ENCODE measurements around the gene IL17C.

Gene IL17C

DNA sequence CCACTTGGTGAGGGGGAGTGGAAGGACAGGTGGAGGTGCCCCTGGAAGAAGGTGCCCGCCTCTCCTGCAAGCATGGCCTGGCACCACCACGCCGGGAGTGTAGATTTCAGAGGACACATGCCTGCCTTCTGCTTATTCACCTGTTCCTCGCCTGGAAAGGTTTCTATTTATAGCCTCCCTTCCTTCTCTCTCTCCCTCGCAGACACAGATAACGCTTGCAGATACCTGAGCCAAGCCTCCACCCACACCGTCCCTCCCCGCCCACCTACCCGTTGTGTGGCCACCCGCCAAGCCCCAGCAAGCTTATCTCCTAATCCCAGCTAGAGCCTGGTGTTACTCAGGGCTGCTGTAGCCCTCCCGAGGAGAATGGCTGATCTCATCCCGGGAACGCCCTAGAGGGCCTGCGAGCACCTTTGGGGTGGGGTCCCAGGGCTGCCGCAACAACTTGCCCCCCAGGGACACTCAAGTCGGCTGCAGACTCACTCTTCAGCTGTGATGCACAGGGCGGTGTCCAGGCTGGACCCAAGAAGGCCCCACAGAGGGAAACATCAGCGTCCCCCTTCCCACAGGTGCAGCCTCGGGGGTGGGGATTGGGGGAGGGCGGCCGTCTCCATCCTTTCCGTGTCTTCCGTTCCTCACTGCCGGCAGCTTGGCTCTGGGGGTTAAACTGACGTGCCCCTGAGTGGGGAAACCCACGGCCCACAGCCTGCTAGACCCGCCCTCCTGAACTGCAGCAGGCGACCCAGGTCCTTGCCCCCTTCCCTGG is 49.8 kb downstream of the IL17C start:
- TF ChIP-seq, protein P1, sequence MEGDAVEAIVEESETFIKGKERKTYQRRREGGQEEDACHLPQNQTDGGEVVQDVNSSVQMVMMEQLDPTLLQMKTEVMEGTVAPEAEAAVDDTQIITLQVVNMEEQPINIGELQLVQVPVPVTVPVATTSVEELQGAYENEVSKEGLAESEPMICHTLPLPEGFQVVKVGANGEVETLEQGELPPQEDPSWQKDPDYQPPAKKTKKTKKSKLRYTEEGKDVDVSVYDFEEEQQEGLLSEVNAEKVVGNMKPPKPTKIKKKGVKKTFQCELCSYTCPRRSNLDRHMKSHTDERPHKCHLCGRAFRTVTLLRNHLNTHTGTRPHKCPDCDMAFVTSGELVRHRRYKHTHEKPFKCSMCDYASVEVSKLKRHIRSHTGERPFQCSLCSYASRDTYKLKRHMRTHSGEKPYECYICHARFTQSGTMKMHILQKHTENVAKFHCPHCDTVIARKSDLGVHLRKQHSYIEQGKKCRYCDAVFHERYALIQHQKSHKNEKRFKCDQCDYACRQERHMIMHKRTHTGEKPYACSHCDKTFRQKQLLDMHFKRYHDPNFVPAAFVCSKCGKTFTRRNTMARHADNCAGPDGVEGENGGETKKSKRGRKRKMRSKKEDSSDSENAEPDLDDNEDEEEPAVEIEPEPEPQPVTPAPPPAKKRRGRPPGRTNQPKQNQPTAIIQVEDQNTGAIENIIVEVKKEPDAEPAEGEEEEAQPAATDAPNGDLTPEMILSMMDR (IDR thresholded peaks at IDR 0.05) = no peak
- Histone ChIP-seq H3K27me3 (ENCODE audit: control insufficient read depth, insufficient read depth, low read length) (no peaks in the 10 kb centered on the region), H3K36me3 (ENCODE audit: control insufficient read depth, insufficient read depth, low read length) (no peaks in the 10 kb centered on the region), H3K79me2 (no peaks in the 10 kb centered on the region), H3K9ac (no peak overlapping the region), H3K27ac (peak overlapping the region; percentile 48), H3K4me1 (peaks cover 23% of the 10 kb centered on the region), H3K4me3 (ENCODE audit: low read depth, low read length) (peak overlapping the region; percentile 31), H2AFZ (peak overlapping the region; percentile 60), H3K9me3 (ENCODE audit: control insufficient read depth, low read length) (no peaks in the 10 kb centered on the region), H3K4me2 (ENCODE audit: low read length) (peak overlapping the region; percentile 76)

Data from parathyroid adenoma (tissue), 2 donors.